Measurements from ENCODE around the gene FAM3D.

DNA sequence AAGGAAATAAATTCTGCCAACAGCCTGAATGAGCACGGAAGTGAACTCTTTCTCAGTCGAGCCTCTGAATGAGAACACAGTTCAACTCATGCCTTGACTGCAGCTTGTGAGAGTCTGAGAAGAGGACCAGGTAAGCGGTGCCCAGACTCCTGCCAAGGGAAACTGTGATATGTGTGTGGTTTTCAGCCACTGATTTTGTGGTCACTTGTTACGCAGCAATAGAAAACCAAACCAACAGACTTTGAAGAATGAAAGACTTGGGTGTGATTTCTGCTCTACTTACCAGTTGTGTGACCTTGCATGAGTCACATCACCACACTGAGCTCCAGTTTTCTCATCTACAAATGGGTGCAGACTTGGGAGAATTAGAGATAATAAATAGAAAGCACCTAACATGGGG, 58.8 kb downstream of the FAM3D start:
- TF ChIP-seq, protein P1, sequence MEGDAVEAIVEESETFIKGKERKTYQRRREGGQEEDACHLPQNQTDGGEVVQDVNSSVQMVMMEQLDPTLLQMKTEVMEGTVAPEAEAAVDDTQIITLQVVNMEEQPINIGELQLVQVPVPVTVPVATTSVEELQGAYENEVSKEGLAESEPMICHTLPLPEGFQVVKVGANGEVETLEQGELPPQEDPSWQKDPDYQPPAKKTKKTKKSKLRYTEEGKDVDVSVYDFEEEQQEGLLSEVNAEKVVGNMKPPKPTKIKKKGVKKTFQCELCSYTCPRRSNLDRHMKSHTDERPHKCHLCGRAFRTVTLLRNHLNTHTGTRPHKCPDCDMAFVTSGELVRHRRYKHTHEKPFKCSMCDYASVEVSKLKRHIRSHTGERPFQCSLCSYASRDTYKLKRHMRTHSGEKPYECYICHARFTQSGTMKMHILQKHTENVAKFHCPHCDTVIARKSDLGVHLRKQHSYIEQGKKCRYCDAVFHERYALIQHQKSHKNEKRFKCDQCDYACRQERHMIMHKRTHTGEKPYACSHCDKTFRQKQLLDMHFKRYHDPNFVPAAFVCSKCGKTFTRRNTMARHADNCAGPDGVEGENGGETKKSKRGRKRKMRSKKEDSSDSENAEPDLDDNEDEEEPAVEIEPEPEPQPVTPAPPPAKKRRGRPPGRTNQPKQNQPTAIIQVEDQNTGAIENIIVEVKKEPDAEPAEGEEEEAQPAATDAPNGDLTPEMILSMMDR (conservative IDR thresholded peaks at IDR 0.05; ENCODE audit: low read depth, low read length): no peak
- TF ChIP-seq EZH2 (IDR thresholded peaks at IDR 0.05; ENCODE audit: borderline replicate concordance, low read depth, low read length, poor library complexity, severe bottlenecking): no peak
